Measurements from ENCODE around the gene SSR2. TPM values are rescaled to one million over a fixed set of nuclear protein-coding genes. Genes with fewer than 3 reads are reported as not detected.

The SSR2 gene
- total RNA-seq, 1 donor from 2014 or later, result 255 TPM

GRCh38 chr1:156056326-156056849 is 35.6 kb upstream of the SSR2 start:
- no peak for DNase-seq (ENCODE audit: low read depth, low spot score)
- Mint-ChIP-seq H3K4me3 (peak overlapping the region; percentile 44), H3K27me3 (ENCODE audit: low read depth) (peaks cover 2% of the 10 kb centered on the region), H3K4me1 (peaks cover 44% of the 10 kb centered on the region), H3K9me3 (no peaks in the 10 kb centered on the region), H3K36me3 (ENCODE audit: low read depth) (peaks cover 2% of the 10 kb centered on the region), H3K27ac (ENCODE audit: unreplicated experiment) (no peak overlapping the region)
- no peak for TF ChIP-seq CTCF (conservative IDR thresholded peaks at IDR 0.05)

GRCh38 chr1:156055281-156056048 is 34.7 kb upstream of the SSR2 start:
- peaks cover 2% of the 10 kb centered on the region for H3K27me3 Mint-ChIP-seq (ENCODE audit: low read depth)
- H3K27ac Mint-ChIP-seq (ENCODE audit: unreplicated experiment), result peak overlapping the region; percentile 100

GRCh38 chr1:156054500-156055280 is 33.9 kb upstream of the SSR2 start, which contains the start of gene LAMTOR2:
Gene LAMTOR2, plus strand, starts transcription at chr1:156054782. Its CDS starts 108 bp downstream, at chr1:156054890.
- Mint-ChIP-seq H3K27ac (ENCODE audit: unreplicated experiment) (peak within 1 kb of the TSS; percentile 100), H3K27me3 (ENCODE audit: low read depth) (peaks cover 2% of the 10 kb centered on the region), H3K4me1 (peaks cover 41% of the 10 kb centered on the region), H3K36me3 (ENCODE audit: low read depth) (peaks cover 2% of the 10 kb centered on the region), H3K9me3 (no peaks in the 10 kb centered on the region), H3K4me3 (peak within 1 kb of the TSS; percentile 97)
- DNase-seq (ENCODE audit: low read depth, low spot score), result peak; percentile 96
- TF ChIP-seq CTCF (conservative IDR thresholded peaks at IDR 0.05), result no peak

More at GRCh38 chr1:156055281-156056048, 34.7 kb upstream of the SSR2 start:
- Mint-ChIP-seq H3K36me3 (ENCODE audit: low read depth) (peaks cover 2% of the 10 kb centered on the region), H3K9me3 (no peaks in the 10 kb centered on the region), H3K4me3 (peak overlapping the region; percentile 97), H3K4me1 (peaks cover 41% of the 10 kb centered on the region)
- DNase-seq (ENCODE audit: low read depth, low spot score), result no peak
- no peak for TF ChIP-seq CTCF (conservative IDR thresholded peaks at IDR 0.05)

- peaks cover 2% of the 10 kb centered on the region for H3K36me3 Mint-ChIP-seq (ENCODE audit: low read depth)
- peak within 1 kb of the TSS; percentile 100 for H3K27ac Mint-ChIP-seq (ENCODE audit: unreplicated experiment)
These were observed 33.2 kb upstream of the SSR2 start, which contains the start of gene UBQLN4 for GRCh38 chr1:156053768-156054499. Gene UBQLN4, minus strand, starts transcription at chr1:156053798. Its CDS starts 97 bp downstream, at chr1:156053701.

More at GRCh38 chr1:156053768-156054499, 33.2 kb upstream of the SSR2 start, which contains the start of gene UBQLN4:
- peak; percentile 81 for DNase-seq (ENCODE audit: low read depth, low spot score)
- Mint-ChIP-seq H3K4me1 (peaks cover 41% of the 10 kb centered on the region), H3K27me3 (ENCODE audit: low read depth) (peaks cover 2% of the 10 kb centered on the region), H3K4me3 (peak within 1 kb of the TSS; percentile 97), H3K9me3 (no peaks in the 10 kb centered on the region)
- peak; percentile 53 for TF ChIP-seq CTCF (conservative IDR thresholded peaks at IDR 0.05)

Data from neural crest cell (in vitro differentiated cells).